SK-N-SH (cell line): ENCODE results near the gene CAPN10. TPM values are rescaled to one million over a fixed set of nuclear protein-coding genes. Genes with fewer than 3 reads are reported as not detected.

ENCODE experiments used
- CTCF ChIA-PET: fragments of 300-600, 350-600 bp; formaldehyde crosslinking; extraction: SDS; loops from one replicate; lab custom pipeline; 2021; lab: Yijun Ruan, JAX
- POLR2A ChIA-PET: fragments of 350-600 bp; sonication (Branson Sonifier 250); formaldehyde crosslinking; extraction: SDS; loops from one replicate; lab custom pipeline; 2020; ENCODE audit warnings: antibody characterized with exemption, inconsistent platforms; lab: Yijun Ruan, JAX
- DNase-seq: peaks from one replicate; pipeline ENCODE4 v3.0.0; 2012
- H2AFZ ChIP-seq: fragments of 200-600 bp; sonication (generic); 2 replicates; pipeline ENCODE4 v1.8.1; 2016; ENCODE audit warnings: antibody characterized with exemption, mild to moderate bottlenecking, low read depth
- H3F3A ChIP-seq: fragments of 200-600 bp; sonication (generic); replicated peaks from 2 replicates; pipeline ENCODE3; 2016; ENCODE audit warnings: antibody characterized with exemption, mild to moderate bottlenecking; ENCODE audit not compliant: insufficient read depth
- H3K27ac ChIP-seq, 2 experiments: fragments of 200-500 bp in 1 of 2; fragments of 200-600 bp in 1 of 2; sonication (Bioruptor generic) in 1 of 2; sonication (generic), shearing (Covaris generic) in 1 of 2; 2 replicates each; pipeline versions ENCODE4 v1.5.1 to v1.6.1; 2014 to 2016; ENCODE audit warnings: low read depth in 2 of 2, inconsistent platforms in 1 of 2, low read length in 1 of 2, mild to moderate bottlenecking in 1 of 2, mixed read lengths in 1 of 2
- H3K27me3 ChIP-seq: fragments of 200-600 bp; sonication (generic), shearing (Covaris generic); 2 replicates; pipeline ENCODE4 v1.6.1; 2016; ENCODE audit warnings: mixed run types; ENCODE audit not compliant: insufficient read depth
- H3K36me3 ChIP-seq, 2 experiments: fragments of 200-500 bp in 1 of 2; fragments of 200-600 bp in 1 of 2; sonication (Bioruptor generic) in 1 of 2; sonication (generic) in 1 of 2; replicated peaks in 1 of 2; 2 replicates each; pipeline versions ENCODE3 to v1.5.1; 2014 to 2016; ENCODE audit warnings: low read length in 1 of 2, mild to moderate bottlenecking in 1 of 2; ENCODE audit not compliant: insufficient read depth in 2 of 2, control insufficient read depth in 1 of 2
- H3K4me1 ChIP-seq, 2 experiments: fragments of 200-500 bp in 1 of 2; fragments of 200-600 bp in 1 of 2; sonication (Bioruptor generic) in 1 of 2; sonication (generic), shearing (Covaris generic) in 1 of 2; 2 replicates each; pipeline versions ENCODE4 v1.5.1 to v1.6.1; 2014 to 2016; ENCODE audit warnings: low read depth in 1 of 2, low read length in 1 of 2, mixed run types in 1 of 2; ENCODE audit not compliant: insufficient read depth in 2 of 2, control insufficient read depth in 1 of 2
- H3K4me2 ChIP-seq: fragments of 200-600 bp; sonication (generic), shearing (Covaris generic); 2 replicates; pipeline ENCODE4 v1.6.1; 2017; ENCODE audit warnings: mixed run types
- H3K4me3 ChIP-seq, 2 experiments: fragments of 200-500 bp in 1 of 2; fragments of 200-600 bp in 1 of 2; sonication (Bioruptor generic) in 1 of 2; sonication (generic), shearing (Covaris generic) in 1 of 2; 2 replicates each; pipeline versions ENCODE4 v1.5.1 to v1.8.1; 2014 to 2016; ENCODE audit warnings: low read depth in 2 of 2, inconsistent platforms in 1 of 2, low read length in 1 of 2, mild to moderate bottlenecking in 1 of 2, mixed read lengths in 1 of 2, moderate library complexity in 1 of 2
- H3K79me2 ChIP-seq: fragments of 200-600 bp; sonication (generic); 2 replicates; pipeline ENCODE4 v1.8.1; 2017; ENCODE audit warnings: mild to moderate bottlenecking; ENCODE audit not compliant: insufficient read depth
- H3K9ac ChIP-seq: fragments of 200-600 bp; sonication (generic); 2 replicates; pipeline ENCODE4 v1.6.1; 2017; ENCODE audit warnings: mixed run types
- H3K9me2 ChIP-seq: fragments of 200-600 bp; sonication (generic); 2 replicates; pipeline ENCODE4 v1.6.1; 2017; ENCODE audit warnings: mixed run types
- H3K9me3 ChIP-seq: fragments of 200-600 bp; sonication (generic); 2 replicates; pipeline ENCODE4 v1.6.1; 2017; ENCODE audit warnings: mixed run types, mild to moderate bottlenecking, moderate library complexity
- H4K20me1 ChIP-seq: fragments of 200-600 bp; sonication (generic); 2 replicates; pipeline ENCODE4 v1.6.1; 2017; ENCODE audit warnings: mild to moderate bottlenecking, mixed run types; ENCODE audit not compliant: insufficient read depth
- CHD2 ChIP-seq: fragments of 150-350 bp; IDR thresholded peaks from 2 replicates; pipeline ENCODE4 v1.6.1; 2018; ENCODE audit warnings: low read length; ENCODE audit not compliant: partially characterized antibody
- ELF1 ChIP-seq: IDR thresholded peaks from 2 replicates; pipeline ENCODE4 v1.4.0; 2012
- EZH2phosphoT487 ChIP-seq: fragments of 200-600 bp; sonication (generic); IDR thresholded peaks from 2 replicates; pipeline ENCODE4 v1.6.1; 2017; ENCODE audit warnings: low read depth, mixed run types, mild to moderate bottlenecking, antibody characterized with exemption, moderate library complexity, borderline replicate concordance
- FOSL2 ChIP-seq: IDR thresholded peaks from 2 replicates; pipeline ENCODE4 v1.4.0; 2012; ENCODE audit warnings: low read depth, mild to moderate bottlenecking, moderate library complexity, borderline replicate concordance
- GABPA ChIP-seq: IDR thresholded peaks from 2 replicates; pipeline ENCODE4 v1.4.0; 2012; ENCODE audit warnings: low read depth, mild to moderate bottlenecking
- GATA2 ChIP-seq: sonication (generic); formaldehyde crosslinking; IDR thresholded peaks from 2 replicates; pipeline ENCODE4 v1.5.0; 2020; ENCODE audit warnings: mild to moderate bottlenecking, missing genetic modification reagents
- JUND ChIP-seq: IDR thresholded peaks from 2 replicates; pipeline ENCODE4 v1.4.0; 2012
- MAX ChIP-seq: IDR thresholded peaks from 2 replicates; pipeline ENCODE4 v1.4.0; 2012; ENCODE audit warnings: low read depth
- MEF2A ChIP-seq: IDR thresholded peaks from 2 replicates; pipeline ENCODE4 v1.4.0; 2012; ENCODE audit warnings: low read depth, borderline replicate concordance
- PBX3 ChIP-seq: IDR thresholded peaks from 2 replicates; pipeline ENCODE4; 2012
- POLR2AphosphoS5 ChIP-seq: IDR thresholded peaks from 2 replicates; pipeline ENCODE4 v1.6.1; 2012; ENCODE audit warnings: low read depth, low read length
- REST ChIP-seq: IDR thresholded peaks from 2 replicates; pipeline ENCODE4 v1.6.1; 2012; ENCODE audit warnings: mild to moderate bottlenecking, low read depth, low read length, moderate library complexity
- RXRA ChIP-seq: IDR thresholded peaks from 2 replicates; pipeline ENCODE4 v1.4.0; 2012; ENCODE audit warnings: low read depth, mild to moderate bottlenecking, borderline replicate concordance
- SMC3 ChIP-seq: IDR thresholded peaks from 2 replicates; pipeline ENCODE4 v1.6.1; 2012; ENCODE audit warnings: low read depth, low read length, improper control_type of control experiment
- TAF1 ChIP-seq: IDR thresholded peaks from 2 replicates; pipeline ENCODE4 v1.6.1; 2012; ENCODE audit warnings: low read depth, mild to moderate bottlenecking, low read length, moderate library complexity, borderline replicate concordance
- TCF12 ChIP-seq: IDR thresholded peaks from 2 replicates; pipeline ENCODE4 v1.4.0; 2012
- USF2 ChIP-seq: fragments of 150-350 bp; IDR thresholded peaks from 2 replicates; pipeline ENCODE4 v1.6.1; 2017; ENCODE audit warnings: antibody characterized with exemption, low read length, low read depth, borderline replicate concordance
- ZBTB33 ChIP-seq: IDR thresholded peaks from 2 replicates; pipeline ENCODE4 v1.4.0; 2012; ENCODE audit warnings: low read depth, borderline replicate concordance
- WGBS: methylation state at CpG from one replicate; pipeline ENCODE4 v1.1.6; 2017; ENCODE audit warnings: low lambda C conversion rate; 5-methylcytosine and 5-hydroxymethylcytosine counted together
- polyA plus RNA-seq, 3 experiments: library from polyadenylated mRNA; depleted of rRNA; stranded (reverse); fragments of >200 nt; gene quantifications; 2 replicates each; pipeline ENCODE4 v1.2.3, GENCODE V29; 2012

Gene CAPN10
- polyA plus RNA-seq, 1 of the 3 experiments (the other 2 are of a cell fraction): 24.0 TPM

GRCh38 chr2:240565333-240566202, 21.0 kb upstream of the CAPN10 start:
- Histone ChIP-seq H3K36me3 (peaks cover 0 to 7% of the 10 kb centered on the region in 2 experiments), H3F3A (peaks cover 20% of the 10 kb centered on the region), H3K4me1 (peaks cover 36 to 42% of the 10 kb centered on the region in 2 experiments), H3K79me2 (peaks cover 28% of the 10 kb centered on the region), H3K27ac (peak overlapping the region; percentile 74 to 80), H3K27me3 (no peaks in the 10 kb centered on the region), H4K20me1 (0 out of 2 replicates have a peak, but pooled peaks cover 12% of the 10 kb centered on the region), H3K4me3 (peak overlapping the region; percentile 19 to 56), H3K4me2 (peak overlapping the region; percentile 98), H3K9me2 (no peaks in the 10 kb centered on the region), H3K9me3 (no peaks in the 10 kb centered on the region), H3K9ac (peak overlapping the region; percentile 64), H2AFZ (peak overlapping the region; percentile 91)
- TF ChIP-seq MAX: no peak; the same call in 1 of the 2 replicates
- no peak for TF ChIP-seq GATA2
- TF ChIP-seq USF2: no peak
- TF ChIP-seq EZH2phosphoT487: no peak
- peak; percentile 33; the same call in 1 of the 2 replicates for TF ChIP-seq JUND
- TF ChIP-seq RXRA: no peak; the same call in 1 of the 2 replicates
- TF ChIP-seq TAF1: peak; percentile 29; the same call in 1 of the 2 replicates
- 0 out of 2 replicates have a peak, but pooled peaks have one; percentile 3 for TF ChIP-seq REST
- TF ChIP-seq PBX3: no peak
- no peak for TF ChIP-seq ZBTB33
- TF ChIP-seq POLR2AphosphoS5: peak; percentile 58; the same call in 1 of the 2 replicates
- TF ChIP-seq MEF2A: no peak
- TF ChIP-seq ELF1: peak; percentile 87
- TF ChIP-seq TCF12: no peak
- no peak for TF ChIP-seq CHD2
- TF ChIP-seq SMC3: no peak
- peak; percentile 38; the same call in 1 of the 2 replicates for TF ChIP-seq GABPA
- peak; percentile 65; the same call in 1 of the 2 replicates for TF ChIP-seq FOSL2
- CTCF ChIA-PET: interaction anchor here (0.6 to 2.9 kb wide), 20 partner anchors 11 to 1892 kb away, joined by 3 to 31 read pairs (median 4); partner anchors contain the start of gene CAPN10
- DNase-seq: peak; percentile 36
- POLR2A ChIA-PET: interaction anchor here (0.6 to 2.6 kb wide), 4 partner anchors 9 to 390 kb away, joined by 3 to 18 read pairs (median 3); partner anchors contain the start of gene CAPN10
- WGBS: 41% methylated on average over 15 of the region's 26 CpGs
